ENCODE measurements around the gene GSTP1.
"Not testable (repeated sequence)": the region's sequence is repeated elsewhere in the genome, so short reads cannot be mapped to it uniquely, and the experiment has no call there.

GSTP1 gene

DNA sequence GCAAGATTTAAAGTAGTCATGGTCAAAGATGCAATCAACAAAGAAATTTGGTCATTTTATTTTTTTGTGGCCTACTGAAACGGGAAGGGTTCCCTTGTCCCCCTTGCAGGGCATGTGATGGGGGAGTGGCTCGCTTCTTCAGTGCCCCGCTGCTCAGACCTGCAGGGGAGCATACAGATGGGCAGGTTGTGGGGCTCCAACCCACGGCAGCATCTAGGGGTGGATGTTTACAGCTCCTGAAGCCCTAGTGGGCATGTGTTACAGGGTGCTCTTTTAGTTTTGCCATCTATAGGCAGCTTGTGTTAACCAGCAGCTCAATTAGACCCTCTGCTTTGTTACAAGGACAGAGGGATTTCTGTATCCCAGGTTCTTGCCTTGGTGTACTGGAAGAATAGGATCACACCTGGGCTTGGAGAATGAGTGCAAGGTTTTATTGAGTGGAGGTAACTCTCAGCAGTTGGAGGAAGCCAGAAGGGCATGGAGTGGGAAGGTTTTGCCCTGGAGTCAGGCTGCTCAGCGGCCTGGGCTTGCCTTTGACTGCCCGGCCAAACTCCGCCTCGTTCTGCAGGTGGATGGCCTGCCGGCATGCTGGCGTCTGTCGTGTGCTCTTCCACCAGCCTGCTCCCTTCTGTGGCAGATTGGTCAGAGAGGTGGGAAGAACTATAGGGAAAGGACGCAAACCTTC, 9.4 kb downstream of the GSTP1 start:
- no peak for DNase-seq (ENCODE audit: low read depth in 1 of 2, low spot score in 1 of 2)
- in situ Hi-C loops (cut with HindIII; ENCODE audit: low pct_unique_long_range_greater_than_20kb, low sequenced_read_pairs) = no loop called here
- no peak for TF ChIP-seq JUND (IDR thresholded peaks at IDR 0.05; ENCODE audit: low read depth)

DNA sequence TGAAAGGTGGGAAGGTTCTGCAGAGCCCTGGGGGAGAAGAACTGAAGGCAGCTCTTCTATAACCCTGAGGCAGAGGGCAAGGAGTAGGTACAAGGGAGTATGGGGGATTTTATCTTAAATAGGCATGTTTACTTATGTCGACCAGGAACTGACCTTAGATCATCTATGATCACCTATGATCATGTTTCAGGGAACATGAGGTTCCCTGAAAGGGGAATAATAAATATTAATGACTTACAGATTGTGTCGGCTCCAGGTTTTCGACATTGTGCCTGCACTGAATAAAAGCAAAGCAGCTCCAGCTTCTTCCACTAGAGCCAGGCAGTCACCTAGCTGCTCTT, 9.9 kb downstream of the GSTP1 start:
- no peak for DNase-seq (ENCODE audit: low read depth in 1 of 2, low spot score in 1 of 2)
- TF ChIP-seq JUND (IDR thresholded peaks at IDR 0.05; ENCODE audit: low read depth) = no peak
- in situ Hi-C loops (cut with HindIII; ENCODE audit: low pct_unique_long_range_greater_than_20kb, low sequenced_read_pairs) = no loop called here

DNA sequence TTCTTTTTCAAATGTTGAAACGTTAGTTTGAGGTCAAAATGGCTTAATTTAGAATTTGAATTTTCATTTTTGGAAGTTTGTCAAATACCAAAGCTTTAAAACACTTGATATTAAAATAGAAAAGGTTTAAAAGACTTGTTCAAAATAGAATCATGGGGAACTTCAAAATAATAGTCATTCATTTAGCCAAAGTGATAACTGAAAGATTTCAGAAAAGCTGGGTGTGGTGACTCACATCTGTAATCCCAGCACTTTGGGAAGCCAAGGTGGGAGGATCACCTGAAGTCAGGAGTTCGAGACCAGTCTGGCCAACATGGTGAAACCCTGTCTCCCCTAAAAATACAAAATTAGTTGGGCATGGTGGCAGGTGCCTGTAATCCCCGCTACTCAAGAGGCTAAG, 10.9 kb downstream of the GSTP1 start:
- in situ Hi-C loops (cut with HindIII; ENCODE audit: low pct_unique_long_range_greater_than_20kb, low sequenced_read_pairs) = no loop called here
- no peak for DNase-seq (ENCODE audit: low read depth in 1 of 2, low spot score in 1 of 2)
- TF ChIP-seq JUND (IDR thresholded peaks at IDR 0.05; ENCODE audit: low read depth) = no peak

DNA sequence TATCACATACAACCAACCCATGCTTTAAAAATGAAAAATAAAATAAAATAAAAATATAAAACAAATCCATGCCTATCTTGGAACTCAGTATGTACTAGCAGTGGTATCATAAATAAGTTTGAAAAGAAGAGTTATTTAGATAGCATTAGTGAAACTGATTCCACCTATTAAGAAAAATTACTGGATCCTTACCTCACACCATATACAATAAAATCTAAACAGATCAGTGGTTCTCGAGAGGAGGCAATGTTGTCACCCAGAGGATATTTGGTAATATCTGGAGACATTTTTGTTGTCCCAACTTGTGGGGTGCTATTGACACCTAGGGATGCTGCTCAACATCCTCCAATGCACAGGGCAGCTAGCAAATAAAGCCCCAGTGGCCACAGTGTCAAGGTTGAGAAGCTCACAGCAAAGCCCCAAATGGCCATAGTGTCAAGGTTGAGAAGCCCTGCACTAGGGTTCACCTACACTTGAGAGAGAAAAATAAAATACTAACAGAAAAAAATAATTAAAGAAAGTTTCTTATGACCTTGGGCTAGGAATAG, 13.2 kb downstream of the GSTP1 start:
- in situ Hi-C loops (cut with HindIII; ENCODE audit: low pct_unique_long_range_greater_than_20kb, low sequenced_read_pairs) = no loop called here
- DNase-seq (ENCODE audit: low read depth in 1 of 2, low spot score in 1 of 2) = no peak
- TF ChIP-seq JUND (IDR thresholded peaks at IDR 0.05; ENCODE audit: low read depth) = no peak

GRCh38 chr11:67597458-67597857, 13.8 kb downstream of the GSTP1 start:
- DNase-seq (ENCODE audit: low read depth in 1 of 2, low spot score in 1 of 2); in situ Hi-C loops (cut with HindIII; ENCODE audit: low pct_unique_long_range_greater_than_20kb, low sequenced_read_pairs): not testable (repeated sequence)

DNA sequence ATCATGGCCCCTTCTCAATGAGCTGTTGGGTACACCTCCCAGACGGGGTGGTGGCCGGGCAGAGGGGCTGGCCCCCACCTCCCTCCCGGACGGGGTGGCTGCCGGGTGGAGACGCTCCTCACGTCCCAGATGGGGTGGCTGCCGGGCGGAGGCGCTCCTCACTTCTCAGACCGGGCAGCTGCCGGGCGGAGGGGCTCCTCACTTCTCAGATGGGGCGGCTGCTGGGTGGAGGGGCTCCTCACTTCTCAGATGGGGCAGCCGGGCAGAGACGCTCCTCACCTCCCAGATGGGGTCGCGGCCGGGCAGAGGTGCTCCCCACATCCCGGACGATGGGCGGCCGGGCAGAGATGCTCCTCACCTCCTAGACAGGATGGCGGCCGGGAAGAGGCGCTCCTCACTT, 14.4 kb downstream of the GSTP1 start:
- DNase-seq (ENCODE audit: low read depth in 1 of 2, low spot score in 1 of 2); in situ Hi-C loops (cut with HindIII; ENCODE audit: low pct_unique_long_range_greater_than_20kb, low sequenced_read_pairs): not testable (repeated sequence)

DNA sequence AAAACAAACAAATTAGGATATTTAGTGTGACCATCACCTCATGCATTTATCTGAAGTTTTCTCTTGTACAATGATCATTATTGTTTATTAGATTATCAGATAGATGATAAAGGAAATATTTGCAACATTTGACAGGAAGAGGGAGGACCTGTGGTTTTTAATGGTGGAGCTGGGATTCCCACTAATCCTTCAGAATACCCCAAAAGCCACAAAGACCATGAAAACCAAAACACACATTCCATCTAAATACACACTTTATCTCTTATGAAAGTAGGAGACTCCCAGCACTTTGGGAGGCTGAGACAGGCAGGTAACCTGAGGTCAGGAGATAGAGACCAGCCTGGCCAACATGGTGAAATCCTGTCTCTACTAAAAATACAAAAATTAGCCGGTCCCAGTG, 15.5 kb downstream of the GSTP1 start:
- in situ Hi-C loops (cut with HindIII; ENCODE audit: low pct_unique_long_range_greater_than_20kb, low sequenced_read_pairs) = no loop called here
- DNase-seq (ENCODE audit: low read depth in 1 of 2, low spot score in 1 of 2) = no peak
- TF ChIP-seq JUND (IDR thresholded peaks at IDR 0.05; ENCODE audit: low read depth) = no peak

- in situ Hi-C loops (cut with HindIII; ENCODE audit: low pct_unique_long_range_greater_than_20kb, low sequenced_read_pairs) = no loop called here
- DNase-seq (ENCODE audit: low read depth in 1 of 2, low spot score in 1 of 2) = no peak
- TF ChIP-seq JUND (IDR thresholded peaks at IDR 0.05; ENCODE audit: low read depth) = no peak
These were observed 16.9 kb downstream of the GSTP1 start for GRCh38 chr11:67600324-67601029.

GRCh38 chr11:67601098-67601497, 17.5 kb downstream of the GSTP1 start:
- in situ Hi-C loops (cut with HindIII; ENCODE audit: low pct_unique_long_range_greater_than_20kb, low sequenced_read_pairs) = no loop called here
- no peak for DNase-seq (ENCODE audit: low read depth in 1 of 2, low spot score in 1 of 2)
- TF ChIP-seq JUND (IDR thresholded peaks at IDR 0.05; ENCODE audit: low read depth) = no peak

- DNase-seq (ENCODE audit: low read depth in 1 of 2, low spot score in 1 of 2); in situ Hi-C loops (cut with HindIII; ENCODE audit: low pct_unique_long_range_greater_than_20kb, low sequenced_read_pairs): not testable (repeated sequence)
These were observed 20.5 kb downstream of the GSTP1 start for GRCh38 chr11:67604119-67604518.

DNA sequence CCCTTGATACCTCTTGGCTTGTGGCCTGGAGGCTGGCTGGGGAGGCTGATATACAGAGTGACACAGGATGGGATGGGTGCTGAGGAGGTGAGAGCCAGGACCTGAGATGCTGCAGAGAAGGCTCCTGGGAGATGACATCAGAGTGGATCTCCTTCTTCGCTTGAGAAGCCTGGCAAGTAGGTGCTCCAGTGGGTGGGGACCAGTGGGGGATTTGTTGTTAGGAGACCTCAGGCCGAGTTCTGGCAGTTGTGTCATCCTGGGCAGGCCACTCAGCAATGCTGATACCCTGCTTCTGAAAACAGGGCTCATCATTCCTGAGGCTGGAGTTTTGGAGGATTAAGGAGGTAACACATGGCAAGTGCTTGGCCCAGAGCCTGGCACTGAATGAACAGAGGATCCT, 21.2 kb downstream of the GSTP1 start:
- TF ChIP-seq JUND (IDR thresholded peaks at IDR 0.05; ENCODE audit: low read depth) = no peak
- in situ Hi-C loops (cut with HindIII; ENCODE audit: low pct_unique_long_range_greater_than_20kb, low sequenced_read_pairs) = no loop called here
- DNase-seq (ENCODE audit: low read depth in 1 of 2, low spot score in 1 of 2) = no peak

DNA sequence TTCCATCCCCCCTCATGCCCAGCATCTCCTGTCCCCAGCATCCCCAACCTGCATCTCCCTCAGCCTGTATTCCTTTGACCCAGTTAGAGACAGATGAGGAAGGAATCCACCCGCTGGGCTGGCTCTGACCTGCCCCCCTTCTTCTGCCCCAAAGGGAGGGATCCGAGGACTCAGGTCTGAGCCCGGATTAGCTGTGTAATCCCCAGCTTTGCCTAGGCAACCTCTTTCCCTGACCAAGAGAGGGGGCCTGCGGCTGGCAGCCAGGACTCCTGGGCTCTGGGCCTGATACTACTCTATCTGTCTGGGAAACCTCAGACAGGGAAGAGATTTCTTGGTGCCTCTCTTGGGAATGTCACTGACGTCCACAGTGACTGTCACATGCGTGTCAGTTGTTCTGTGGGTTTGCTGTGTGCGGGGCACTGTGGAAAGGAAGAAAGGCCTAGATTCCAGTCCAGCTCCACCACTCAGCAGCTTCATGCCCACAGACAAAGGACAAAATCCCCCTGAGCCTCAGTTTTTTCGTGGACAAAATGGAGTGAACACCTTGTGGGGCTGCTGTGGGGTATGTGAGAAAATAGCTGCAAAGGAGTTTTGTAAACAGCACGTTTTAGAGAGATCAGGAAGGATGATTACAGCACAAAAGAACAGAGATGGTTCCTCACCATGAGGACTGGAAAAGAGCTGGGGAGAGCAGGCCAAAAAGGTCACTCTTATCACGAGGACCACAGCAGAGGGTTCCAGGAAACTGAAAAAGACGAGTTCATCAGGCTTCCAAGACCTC, 21.8 kb downstream of the GSTP1 start:
- no peak for DNase-seq (ENCODE audit: low read depth in 1 of 2, low spot score in 1 of 2)
- in situ Hi-C loops (cut with HindIII; ENCODE audit: low pct_unique_long_range_greater_than_20kb, low sequenced_read_pairs) = no loop called here
- no peak for TF ChIP-seq JUND (IDR thresholded peaks at IDR 0.05; ENCODE audit: low read depth)

GRCh38 chr11:67606093-67606491, 22.5 kb downstream of the GSTP1 start:
- in situ Hi-C loops (cut with HindIII; ENCODE audit: low pct_unique_long_range_greater_than_20kb, low sequenced_read_pairs) = no loop called here
- DNase-seq (ENCODE audit: low read depth in 1 of 2, low spot score in 1 of 2) = no peak

More at GRCh38 chr11:67606093-67606491, 22.5 kb downstream of the GSTP1 start:
- TF ChIP-seq JUND (IDR thresholded peaks at IDR 0.05; ENCODE audit: low read depth) = no peak
